GM12873 (cell line): ENCODE measurements around the gene DOCK1.

Experiments
- CTCF ChIP-seq: IDR thresholded peaks from 2 replicates; pipeline ENCODE4 v1.5.1; 2012; ENCODE audit warnings: low read depth, mild to moderate bottlenecking, moderate library complexity, low read length, control low read depth; ENCODE audit not compliant: insufficient read depth; ENCODE audit errors: missing control alignments

The DOCK1 gene

GRCh38 chr10:127370601-127371000, 465.4 kb downstream of the DOCK1 start:
- no peak for TF ChIP-seq CTCF

- TF ChIP-seq CTCF: no peak
Measured at GRCh38 chr10:127372361-127372760, 467.1 kb downstream of the DOCK1 start.

- no peak for TF ChIP-seq CTCF
Measured at GRCh38 chr10:127374074-127374680, 468.9 kb downstream of the DOCK1 start.

- TF ChIP-seq CTCF: no peak
Measured at GRCh38 chr10:127374901-127375300, 469.7 kb downstream of the DOCK1 start.

- TF ChIP-seq CTCF: no peak
Measured at GRCh38 chr10:127375461-127375860, 470.2 kb downstream of the DOCK1 start.

- no peak for TF ChIP-seq CTCF
Measured at GRCh38 chr10:127376071-127376470, 470.8 kb downstream of the DOCK1 start.

- no peak for TF ChIP-seq CTCF
Measured at GRCh38 chr10:127378628-127379027, 473.4 kb downstream of the DOCK1 start.
